ENCODE measurements around the gene TMEM134.

Gene TMEM134

DNA sequence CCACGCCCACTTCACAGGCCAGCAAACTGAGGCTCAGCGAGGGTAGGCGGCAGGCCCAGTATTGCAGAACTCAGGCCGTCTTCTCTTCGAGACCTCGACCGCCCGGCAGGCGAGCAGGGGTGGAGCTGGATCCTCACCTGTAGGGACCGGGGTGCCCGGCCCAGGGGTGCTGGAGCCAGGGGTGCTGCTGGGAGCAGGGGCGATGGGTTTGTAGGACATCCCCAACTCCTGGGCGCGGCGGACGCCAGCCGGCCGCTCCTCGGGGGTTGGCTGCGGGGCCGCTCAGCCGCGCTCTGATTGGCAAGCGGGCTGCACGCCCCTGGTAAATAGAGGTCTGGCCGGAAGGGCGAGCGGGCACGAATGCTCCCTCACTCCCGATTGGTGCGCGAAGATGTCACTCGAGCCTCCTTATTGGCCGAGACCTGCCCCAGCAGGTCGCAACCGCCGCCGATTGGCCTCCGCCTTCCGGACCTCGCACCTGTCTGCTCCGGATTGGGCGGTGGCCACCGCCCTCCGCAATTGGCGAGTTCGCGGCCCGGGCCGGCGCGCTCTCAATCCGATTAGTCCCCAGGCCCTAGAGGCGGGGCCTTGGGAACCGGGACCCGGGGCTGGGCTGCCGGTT lies 38.9 kb upstream of the TMEM134 start, which contains the start of gene CDK2AP2:
CDK2AP2 (minus strand) TSS at position 299 of the 622 bp plus-strand sequence; CDS start at position 219, 80 bp downstream.
- peak within 1 kb of the TSS; percentile 81 for H3K4me3 ChIP-seq (replicated peaks; ENCODE audit: low read depth, low read length)
- DNase-seq (ENCODE audit: low read depth) = peak; percentile 100
- TF ChIP-seq, protein P1, sequence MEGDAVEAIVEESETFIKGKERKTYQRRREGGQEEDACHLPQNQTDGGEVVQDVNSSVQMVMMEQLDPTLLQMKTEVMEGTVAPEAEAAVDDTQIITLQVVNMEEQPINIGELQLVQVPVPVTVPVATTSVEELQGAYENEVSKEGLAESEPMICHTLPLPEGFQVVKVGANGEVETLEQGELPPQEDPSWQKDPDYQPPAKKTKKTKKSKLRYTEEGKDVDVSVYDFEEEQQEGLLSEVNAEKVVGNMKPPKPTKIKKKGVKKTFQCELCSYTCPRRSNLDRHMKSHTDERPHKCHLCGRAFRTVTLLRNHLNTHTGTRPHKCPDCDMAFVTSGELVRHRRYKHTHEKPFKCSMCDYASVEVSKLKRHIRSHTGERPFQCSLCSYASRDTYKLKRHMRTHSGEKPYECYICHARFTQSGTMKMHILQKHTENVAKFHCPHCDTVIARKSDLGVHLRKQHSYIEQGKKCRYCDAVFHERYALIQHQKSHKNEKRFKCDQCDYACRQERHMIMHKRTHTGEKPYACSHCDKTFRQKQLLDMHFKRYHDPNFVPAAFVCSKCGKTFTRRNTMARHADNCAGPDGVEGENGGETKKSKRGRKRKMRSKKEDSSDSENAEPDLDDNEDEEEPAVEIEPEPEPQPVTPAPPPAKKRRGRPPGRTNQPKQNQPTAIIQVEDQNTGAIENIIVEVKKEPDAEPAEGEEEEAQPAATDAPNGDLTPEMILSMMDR (IDR thresholded peaks at IDR 0.05; ENCODE audit: low read length, missing control alignments) = no peak

- peak overlapping the region; percentile 81 for H3K4me3 ChIP-seq (replicated peaks; ENCODE audit: low read depth, low read length)
- TF ChIP-seq, protein P1 (IDR thresholded peaks at IDR 0.05; ENCODE audit: low read length, missing control alignments) = no peak
- DNase-seq (ENCODE audit: low read depth) = peak; percentile 75
Measured at GRCh38 chr11:67507242-67507863, 38.3 kb upstream of the TMEM134 start.

- no peak overlapping the region for H3K4me3 ChIP-seq (replicated peaks; ENCODE audit: low read depth, low read length)
- TF ChIP-seq, protein P1 (IDR thresholded peaks at IDR 0.05; ENCODE audit: low read length, missing control alignments) = no peak
- no peak for DNase-seq (ENCODE audit: low read depth)
Measured at GRCh38 chr11:67506426-67507051, 37.5 kb upstream of the TMEM134 start.

- TF ChIP-seq, protein P1 (IDR thresholded peaks at IDR 0.05; ENCODE audit: low read length, missing control alignments) = peak; percentile 93
- peak overlapping the region; percentile 76 for H3K4me3 ChIP-seq (replicated peaks; ENCODE audit: low read depth, low read length)
- peak; percentile 88 for DNase-seq (ENCODE audit: low read depth)
Measured at GRCh38 chr11:67505605-67506396, 36.8 kb upstream of the TMEM134 start.

DNA sequence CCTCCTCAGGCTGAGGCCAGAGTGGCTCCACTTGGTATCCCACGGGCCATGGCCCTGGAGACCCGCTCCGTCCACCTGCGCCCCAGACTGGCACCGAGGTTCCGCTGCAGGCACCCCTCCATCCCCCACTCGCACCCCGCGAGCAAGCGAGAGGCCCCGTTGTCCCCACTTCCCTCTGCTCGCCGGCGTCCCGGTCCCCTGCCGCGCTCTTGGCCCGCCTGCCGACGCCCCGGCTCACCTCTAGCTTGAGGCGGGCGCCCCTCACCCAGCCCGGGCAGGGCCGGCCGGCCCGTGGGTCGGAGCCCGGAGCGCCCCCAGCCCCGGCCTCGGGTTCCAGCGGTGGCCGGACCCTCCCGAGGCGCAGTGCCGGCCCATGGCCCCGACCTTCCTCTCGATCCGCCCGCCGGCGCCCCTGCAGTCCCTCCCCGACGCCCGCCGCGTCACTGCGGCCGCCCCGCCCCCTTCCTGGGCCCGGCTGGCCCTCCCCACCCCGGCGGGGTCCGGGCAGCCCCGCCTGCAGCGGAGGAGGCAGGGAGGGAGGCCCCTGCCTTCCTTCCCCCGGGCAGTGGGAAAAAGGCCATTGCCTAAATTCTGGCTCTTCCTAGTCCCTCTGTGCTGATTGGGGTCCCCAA lies 36.0 kb upstream of the TMEM134 start, which contains the start of gene PITPNM1:
PITPNM1 (minus strand) TSS at position 414 of the 632 bp plus-strand sequence. CDS start 1,183 bp downstream, outside the sequence.
- peak; percentile 58 for DNase-seq (ENCODE audit: low read depth)
- peak within 1 kb of the TSS; percentile 76 for H3K4me3 ChIP-seq (replicated peaks; ENCODE audit: low read depth, low read length)
- TF ChIP-seq, protein P1 (IDR thresholded peaks at IDR 0.05; ENCODE audit: low read length, missing control alignments) = no peak

Measured in fibroblast of pulmonary artery (primary cell).